ENCODE measurements around the gene SRP68. TPM values are rescaled to one million over a fixed set of nuclear protein-coding genes. Genes with fewer than 3 reads are reported as not detected.

SRP68 gene
- total RNA-seq, 8 experiments from 2014 or later = 21.2 to 70.9 (median 36.4) TPM

DNA sequence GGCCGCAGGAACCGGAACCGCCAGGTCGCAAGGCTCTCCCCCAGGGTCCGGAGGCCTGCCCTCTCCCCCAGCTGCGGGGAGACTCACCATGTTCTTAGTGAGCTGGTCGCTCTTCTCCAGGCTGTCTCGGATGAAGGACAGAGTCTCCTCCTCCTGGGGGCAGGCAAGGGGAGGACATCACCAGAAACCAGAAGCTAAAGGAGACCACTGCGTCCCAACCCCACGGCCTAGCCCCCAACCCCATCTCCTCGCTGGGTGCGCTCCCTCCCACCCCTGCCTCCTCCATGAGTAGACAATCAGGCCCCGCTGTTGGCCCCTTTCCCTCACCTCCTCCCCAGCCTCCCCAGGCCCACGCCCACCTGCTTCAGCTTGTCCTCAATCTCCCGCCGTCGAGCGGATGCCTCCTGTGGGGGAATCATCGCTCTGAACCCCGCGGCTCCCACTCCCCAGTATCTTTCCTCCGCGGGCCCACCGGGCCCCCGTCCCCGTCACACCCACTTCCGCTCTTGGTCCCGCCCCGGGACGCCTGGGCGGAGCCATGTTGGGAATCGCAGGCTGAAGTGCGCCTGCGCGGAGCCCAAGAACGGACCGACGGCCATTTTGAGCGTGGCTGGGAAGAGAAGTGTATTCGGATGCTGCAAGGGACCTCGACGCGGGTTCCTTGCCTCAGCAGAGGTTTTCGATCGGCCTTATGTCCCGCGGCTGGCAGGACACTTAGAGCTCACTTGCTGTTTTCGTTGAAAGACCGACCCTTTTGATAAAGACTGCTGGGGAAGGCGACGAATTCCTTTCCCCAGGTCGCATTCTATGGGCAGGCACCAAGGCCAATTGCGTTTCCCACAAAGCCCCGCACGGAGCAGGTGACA, 31.2 kb upstream of the SRP68 start, which contains the start of gene EXOC7:
EXOC7 (minus strand) TSS at position 514 of the 866 bp plus-strand sequence; CDS start at position 419, 95 bp downstream.
- peak; percentile 79 to 95 (median 90) for ATAC-seq (replicated peaks in 6 of 8)
- in situ Hi-C loops (cut with MboI; ENCODE audit: low pct_unique_long_range_greater_than_20kb in 2 of 9, low sequenced_read_pairs in 9 of 9, unreplicated experiment in 9 of 9) = loop anchor here in 7 of 9 experiments (25.0 kb wide), 1 partner anchor 184 kb away; no protein-coding TSS in a partner anchor
- 0 to 8% (median 4%) methylated on average over 5 to 11 of the region's 55 CpGs; no CpG with 5 or more reads in 6 of the 10 experiments for WGBS, 10 experiments
- peaks cover 10 to 12% of the 10 kb centered on the region in 2 donors for H3K4me1 ChIP-seq (replicated peaks in 1 of 2)
- H3K4me3 ChIP-seq = peak within 1 kb of the TSS; percentile 50 to 86 (median 71)
- peak within 1 kb of the TSS; percentile 94 to 95 for H3K27ac ChIP-seq

- Histone ChIP-seq H3K4me3 (peak overlapping the region; percentile 50 to 86 (median 71)), H3K4me1 (replicated peaks in 1 of 2) (peaks cover 10 to 12% of the 10 kb centered on the region in 2 donors), H3K27ac (peak overlapping the region; percentile 94 to 95)
- WGBS, 10 experiments = 0 to 20% (median 4%) methylated on average over 1 to 4 of the region's 4 CpGs; no CpG with 5 or more reads in 7 of the 10 experiments
- in situ Hi-C loops (cut with MboI; ENCODE audit: low pct_unique_long_range_greater_than_20kb in 2 of 9, low sequenced_read_pairs in 9 of 9, unreplicated experiment in 9 of 9) = loop anchor here in 7 of 9 experiments (25.0 kb wide), 1 partner anchor 184 kb away; no protein-coding TSS in a partner anchor
- ATAC-seq (replicated peaks in 6 of 8) = peak in 3 of 8 experiments; percentile 5 to 15 (median 7)
Measured at GRCh38 chr17:76102944-76103273, 30.6 kb upstream of the SRP68 start.

GRCh38 chr17:76097716-76098295, 25.5 kb upstream of the SRP68 start:
- H3K4me3 ChIP-seq = no peak overlapping the region
- H3K4me1 ChIP-seq (replicated peaks in 1 of 2) = peaks cover 5% of the 10 kb centered on the region in 2 donors
- no peak for ATAC-seq (replicated peaks in 6 of 8)
- in situ Hi-C loops (cut with MboI; ENCODE audit: low pct_unique_long_range_greater_than_20kb in 2 of 9, low sequenced_read_pairs in 9 of 9, unreplicated experiment in 9 of 9) = no loop called here
- H3K27ac ChIP-seq = no peak overlapping the region
- 68 to 100% (median 97%) methylated on average over 2 to 14 of the region's 19 CpGs; no CpG with 5 or more reads in 2 of the 10 experiments for WGBS, 10 experiments

GRCh38 chr17:76095943-76096342, 23.6 kb upstream of the SRP68 start:
- H3K4me1 ChIP-seq (replicated peaks in 1 of 2) = peaks cover 0 to 10% of the 10 kb centered on the region in 2 donors
- no peak for ATAC-seq (replicated peaks in 6 of 8)
- WGBS, 10 experiments = 89 to 100% (median 94%) methylated on average over 1 to 7 of the region's 13 CpGs; no CpG with 5 or more reads in 3 of the 10 experiments
- no peak overlapping the region for H3K4me3 ChIP-seq
- H3K27ac ChIP-seq = no peak overlapping the region
- in situ Hi-C loops (cut with MboI; ENCODE audit: low pct_unique_long_range_greater_than_20kb in 2 of 9, low sequenced_read_pairs in 9 of 9, unreplicated experiment in 9 of 9) = no loop called here

DNA sequence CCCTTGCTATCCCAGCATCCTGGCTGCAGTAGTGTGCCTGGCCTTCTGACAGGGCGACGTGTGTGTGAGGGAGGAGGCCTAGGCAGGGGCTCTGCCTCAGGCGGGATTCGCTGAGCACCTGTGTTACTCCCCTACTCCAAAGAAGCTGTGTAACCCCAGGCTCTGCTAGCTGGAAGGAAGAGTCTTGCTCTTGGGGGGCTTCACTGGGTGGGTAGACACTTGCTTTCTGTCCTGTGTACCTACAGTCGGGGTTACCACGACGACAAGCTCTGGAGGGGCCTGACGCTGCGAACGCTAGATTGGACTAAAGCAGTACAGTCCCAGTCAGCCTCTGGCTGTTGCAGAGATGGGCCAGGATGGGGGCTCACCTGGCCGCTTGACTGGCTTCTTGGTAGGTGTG, 21.7 kb upstream of the SRP68 start:
- Histone ChIP-seq H3K4me3 (no peak overlapping the region), H3K27ac (no peak overlapping the region), H3K4me1 (replicated peaks in 1 of 2) (peaks cover 0 to 28% of the 10 kb centered on the region in 2 donors)
- ATAC-seq (replicated peaks in 6 of 8) = no peak
- in situ Hi-C loops (cut with MboI; ENCODE audit: low pct_unique_long_range_greater_than_20kb in 2 of 9, low sequenced_read_pairs in 9 of 9, unreplicated experiment in 9 of 9) = no loop called here
- WGBS, 10 experiments = 60 to 100% (median 96%) methylated on average over 3 to 8 of the region's 11 CpGs; no CpG with 5 or more reads in 5 of the 10 experiments

GRCh38 chr17:76092526-76093413, 20.5 kb upstream of the SRP68 start:
- H3K4me1 ChIP-seq (replicated peaks in 1 of 2) = peaks cover 0 to 29% of the 10 kb centered on the region in 2 donors
- no peak overlapping the region for H3K27ac ChIP-seq
- WGBS, 10 experiments = 100% methylated on average over 1 to 4 of the region's 20 CpGs; no CpG with 5 or more reads in 5 of the 10 experiments
- no peak overlapping the region for H3K4me3 ChIP-seq
- no peak for ATAC-seq (replicated peaks in 6 of 8)
- in situ Hi-C loops (cut with MboI; ENCODE audit: low pct_unique_long_range_greater_than_20kb in 2 of 9, low sequenced_read_pairs in 9 of 9, unreplicated experiment in 9 of 9) = no loop called here

- peak overlapping the region in 1 of 2 donors; percentile 84 for H3K27ac ChIP-seq
- no peak overlapping the region for H3K4me3 ChIP-seq
- no peak for ATAC-seq (replicated peaks in 6 of 8)
- WGBS, 10 experiments = 60 to 100% (median 71%) methylated on average over 1 to 13 of the region's 23 CpGs; no CpG with 5 or more reads in 1 of the 10 experiments
- H3K4me1 ChIP-seq (replicated peaks in 1 of 2) = peaks cover 0 to 29% of the 10 kb centered on the region in 2 donors
- in situ Hi-C loops (cut with MboI; ENCODE audit: low pct_unique_long_range_greater_than_20kb in 2 of 9, low sequenced_read_pairs in 9 of 9, unreplicated experiment in 9 of 9) = no loop called here
Measured at GRCh38 chr17:76091526-76092286, 19.4 kb upstream of the SRP68 start.

- 57 to 60% (median 58%) methylated on average over 1 to 7 of the region's 17 CpGs; no CpG with 5 or more reads in 7 of the 10 experiments for WGBS, 10 experiments
- Histone ChIP-seq H3K4me3 (no peak overlapping the region), H3K27ac (peak overlapping the region in 1 of 2 donors; percentile 84), H3K4me1 (replicated peaks in 1 of 2) (peaks cover 0 to 29% of the 10 kb centered on the region in 2 donors)
- ATAC-seq (replicated peaks in 6 of 8) = peak in 5 of 8 experiments; percentile 39 to 88 (median 65)
- in situ Hi-C loops (cut with MboI; ENCODE audit: low pct_unique_long_range_greater_than_20kb in 2 of 9, low sequenced_read_pairs in 9 of 9, unreplicated experiment in 9 of 9) = no loop called here
Measured at GRCh38 chr17:76090517-76091129, 18.3 kb upstream of the SRP68 start.

DNA sequence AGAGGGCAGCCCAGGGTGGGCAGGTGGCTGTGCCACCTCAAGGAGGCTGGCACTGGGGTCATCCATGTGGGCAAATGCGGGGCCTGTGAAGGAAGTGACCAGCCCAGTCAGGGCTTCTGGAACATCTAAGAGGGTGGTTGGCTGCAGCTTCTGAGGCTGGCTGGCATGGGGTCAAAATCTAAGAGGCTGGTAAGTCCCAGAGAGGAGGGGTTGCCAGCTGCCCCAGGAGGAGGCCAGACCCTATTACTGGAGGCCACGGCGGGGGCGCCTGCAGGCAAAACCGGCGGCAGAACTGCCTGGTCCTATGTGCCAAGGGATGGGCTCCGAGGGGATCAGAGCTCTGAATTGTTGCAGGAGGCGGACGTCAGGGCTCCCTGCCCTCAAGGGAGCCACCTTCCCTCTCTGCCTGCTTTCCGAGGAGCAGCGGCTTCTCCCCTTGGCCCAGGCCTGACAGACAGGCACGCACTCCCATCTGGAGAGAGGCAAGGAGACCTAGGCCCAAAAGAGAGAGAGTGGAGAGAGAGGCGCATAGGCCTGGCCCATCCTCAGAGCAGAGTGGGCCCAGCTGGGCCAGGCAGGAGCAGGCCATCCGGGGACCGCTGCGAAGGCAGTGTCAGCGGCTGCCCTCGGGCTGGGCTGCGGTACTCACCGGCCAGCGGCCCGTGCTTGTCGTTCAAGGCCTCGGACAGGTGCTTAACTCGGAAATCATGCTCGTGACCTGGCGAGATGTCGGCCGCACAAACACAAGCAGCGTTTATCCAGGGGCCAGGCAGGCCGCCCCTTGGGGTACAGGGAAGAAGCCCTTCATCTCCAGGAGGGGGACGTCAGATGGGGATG, 17.6 kb upstream of the SRP68 start:
- in situ Hi-C loops (cut with MboI; ENCODE audit: low pct_unique_long_range_greater_than_20kb in 2 of 9, low sequenced_read_pairs in 9 of 9, unreplicated experiment in 9 of 9) = no loop called here
- H3K4me3 ChIP-seq = no peak overlapping the region
- H3K4me1 ChIP-seq (replicated peaks in 1 of 2) = peaks cover 0 to 29% of the 10 kb centered on the region in 2 donors
- WGBS, 10 experiments = 80 to 100% (median 84%) methylated on average over 2 to 8 of the region's 32 CpGs; no CpG with 5 or more reads in 5 of the 10 experiments
- ATAC-seq (replicated peaks in 6 of 8) = peak in 2 of 8 experiments; percentile 8 to 14
- peak overlapping the region in 1 of 2 donors; percentile 84 for H3K27ac ChIP-seq

- Histone ChIP-seq H3K4me3 (no peak overlapping the region), H3K27ac (no peak overlapping the region), H3K4me1 (replicated peaks in 1 of 2) (peaks cover 0 to 29% of the 10 kb centered on the region in 2 donors)
- WGBS, 10 experiments = 83 to 95% methylated on average over 2 to 11 of the region's 25 CpGs; no CpG with 5 or more reads in 8 of the 10 experiments
- in situ Hi-C loops (cut with MboI; ENCODE audit: low pct_unique_long_range_greater_than_20kb in 2 of 9, low sequenced_read_pairs in 9 of 9, unreplicated experiment in 9 of 9) = no loop called here
- no peak for ATAC-seq (replicated peaks in 6 of 8)
Measured at GRCh38 chr17:76088868-76089576, 16.7 kb upstream of the SRP68 start.

Data from motor neuron (in vitro differentiated cells).